MV-4-11 (cell line): ENCODE data around the gene DENND1A.

Source experiments
- DNase-seq: peaks from one replicate; lab custom pipeline; 2025; lab: John Stamatoyannopoulos, UW

DENND1A gene

GRCh38 chr9:123567013-123567412 is 362.9 kb downstream of the DENND1A start:
- DNase-seq, result no peak

GRCh38 chr9:123564652-123565051 is 365.3 kb downstream of the DENND1A start:
- peak; percentile 43 for DNase-seq

GRCh38 chr9:123562844-123563346 is 367.0 kb downstream of the DENND1A start:
- peak; percentile 95 for DNase-seq

- DNase-seq, result no peak
These were observed 368.9 kb downstream of the DENND1A start for GRCh38 chr9:123561046-123561445.

GRCh38 chr9:123556464-123557435 is 373.2 kb downstream of the DENND1A start:
- DNase-seq, result peak; percentile 56

- no peak for DNase-seq
These were observed 374.3 kb downstream of the DENND1A start for GRCh38 chr9:123555646-123556045.

GRCh38 chr9:123552530-123552929 is 377.4 kb downstream of the DENND1A start:
- DNase-seq, result no peak

GRCh38 chr9:123551734-123552133 is 378.2 kb downstream of the DENND1A start:
- DNase-seq, result no peak

- DNase-seq, result no peak
These were observed 379.1 kb downstream of the DENND1A start for GRCh38 chr9:123550797-123551196.

GRCh38 chr9:123550012-123550411 is 379.9 kb downstream of the DENND1A start:
- no peak for DNase-seq

GRCh38 chr9:123548741-123549545 is 381.0 kb downstream of the DENND1A start:
- peak; percentile 97 for DNase-seq

GRCh38 chr9:123544007-123544827 is 385.7 kb downstream of the DENND1A start:
- DNase-seq, result peak; percentile 7

- DNase-seq, result no peak
These were observed 386.4 kb downstream of the DENND1A start for GRCh38 chr9:123543492-123543891.

- no peak for DNase-seq
These were observed 387.3 kb downstream of the DENND1A start for GRCh38 chr9:123542435-123543225.

- DNase-seq, result no peak
These were observed 388.5 kb downstream of the DENND1A start for GRCh38 chr9:123541411-123541810.

- no peak for DNase-seq
These were observed 389.5 kb downstream of the DENND1A start for GRCh38 chr9:123540457-123540856.

GRCh38 chr9:123537809-123538208 is 392.1 kb downstream of the DENND1A start:
- DNase-seq, result peak; percentile 46

GRCh38 chr9:123536455-123536868 is 393.5 kb downstream of the DENND1A start:
- DNase-seq, result no peak

- no peak for DNase-seq
These were observed 395.6 kb downstream of the DENND1A start for GRCh38 chr9:123534336-123534735.

GRCh38 chr9:123530244-123530643 is 399.7 kb downstream of the DENND1A start:
- DNase-seq, result no peak

GRCh38 chr9:123528501-123528900 is 401.4 kb downstream of the DENND1A start:
- peak; percentile 81 for DNase-seq
